ENCODE data around the gene HOXA11.

Gene HOXA11

GRCh38 chr7:27179030-27179429 is 6.0 kb downstream of the HOXA11 start:
- Histone ChIP-seq H2AK5ac (ENCODE audit: low read length) (no peak overlapping the region), H3K4me3 (ENCODE audit: low read depth, low read length) (no peak overlapping the region), H3K79me1 (ENCODE audit: low read length) (no peaks in the 10 kb centered on the region), H2AFZ (ENCODE audit: insufficient read depth, low read length, poor library complexity) (no peak overlapping the region), H4K91ac (ENCODE audit: low read depth, low read length) (no peak overlapping the region), H2BK12ac (ENCODE audit: low read length) (no peak overlapping the region), H2BK120ac (ENCODE audit: insufficient read depth, low read length, poor library complexity) (no peak overlapping the region), H4K12ac (ENCODE audit: low read depth, low read length) (no peak overlapping the region), H3K9ac (ENCODE audit: low read length) (no peak overlapping the region), H4K8ac (ENCODE audit: low read depth, low read length) (no peak overlapping the region), H3K79me2 (ENCODE audit: control insufficient read depth, insufficient read depth, low read length, poor library complexity) (no peaks in the 10 kb centered on the region), H3K4ac (ENCODE audit: low read depth, low read length) (no peak overlapping the region), H3K27ac (ENCODE audit: low read depth, low read length) (no peak overlapping the region), H3K4me1 (ENCODE audit: control insufficient read depth in 1 of 2, insufficient read depth in 2 of 2, low read length in 2 of 2) (peaks cover 9 to 12% of the 10 kb centered on the region in 2 experiments), H3K4me2 (ENCODE audit: low read length) (no peak overlapping the region), H3K36me3 (ENCODE audit: control insufficient read depth in 1 of 2, insufficient read depth in 2 of 2, low read length in 2 of 2) (no peaks in the 10 kb centered on the region), H3K18ac (ENCODE audit: low read length) (no peak overlapping the region), H3K9me3 (ENCODE audit: insufficient read depth, low read depth, low read length) (peaks cover 30% of the 10 kb centered on the region), H3K23ac (ENCODE audit: low read length) (no peak overlapping the region), H3K27me3 (ENCODE audit: insufficient read depth, low read length) (peaks cover 87% of the 10 kb centered on the region), H2BK5ac (ENCODE audit: low read depth, low read length, poor library complexity) (no peak overlapping the region), H3K14ac (ENCODE audit: low read length) (no peak overlapping the region)
- WGBS (ENCODE audit: extremely low coverage, insufficient coverage, insufficient read length): no CpG with 5 or more reads among the region's 14 CpGs
- DNase-seq: no peak

GRCh38 chr7:27178366-27178765 is 6.7 kb downstream of the HOXA11 start:
- Histone ChIP-seq H2AFZ (ENCODE audit: insufficient read depth, low read length, poor library complexity) (no peak overlapping the region), H4K91ac (ENCODE audit: low read depth, low read length) (no peak overlapping the region), H3K4ac (ENCODE audit: low read depth, low read length) (no peak overlapping the region), H4K12ac (ENCODE audit: low read depth, low read length) (no peak overlapping the region), H2BK12ac (ENCODE audit: low read length) (no peak overlapping the region), H3K36me3 (ENCODE audit: control insufficient read depth in 1 of 2, insufficient read depth in 2 of 2, low read length in 2 of 2) (no peaks in the 10 kb centered on the region), H3K4me3 (ENCODE audit: low read depth, low read length) (no peak overlapping the region), H3K9ac (ENCODE audit: low read length) (no peak overlapping the region), H3K18ac (ENCODE audit: low read length) (no peak overlapping the region), H3K4me1 (ENCODE audit: control insufficient read depth in 1 of 2, insufficient read depth in 2 of 2, low read length in 2 of 2) (peaks cover 11 to 16% of the 10 kb centered on the region in 2 experiments), H3K79me2 (ENCODE audit: control insufficient read depth, insufficient read depth, low read length, poor library complexity) (no peaks in the 10 kb centered on the region), H3K27ac (ENCODE audit: low read depth, low read length) (no peak overlapping the region), H3K14ac (ENCODE audit: low read length) (no peak overlapping the region), H4K8ac (ENCODE audit: low read depth, low read length) (no peak overlapping the region), H2BK5ac (ENCODE audit: low read depth, low read length, poor library complexity) (no peak overlapping the region), H3K27me3 (ENCODE audit: insufficient read depth, low read length) (peaks cover 88% of the 10 kb centered on the region), H2AK5ac (ENCODE audit: low read length) (no peak overlapping the region), H3K23ac (ENCODE audit: low read length) (no peak overlapping the region), H3K79me1 (ENCODE audit: low read length) (no peaks in the 10 kb centered on the region), H2BK120ac (ENCODE audit: insufficient read depth, low read length, poor library complexity) (no peak overlapping the region), H3K9me3 (ENCODE audit: insufficient read depth, low read depth, low read length) (peaks cover 36% of the 10 kb centered on the region), H3K4me2 (ENCODE audit: low read length) (no peak overlapping the region)
- WGBS (ENCODE audit: extremely low coverage, insufficient coverage, insufficient read length): no CpG with 5 or more reads among the region's 6 CpGs
- no peak for DNase-seq

DNA sequence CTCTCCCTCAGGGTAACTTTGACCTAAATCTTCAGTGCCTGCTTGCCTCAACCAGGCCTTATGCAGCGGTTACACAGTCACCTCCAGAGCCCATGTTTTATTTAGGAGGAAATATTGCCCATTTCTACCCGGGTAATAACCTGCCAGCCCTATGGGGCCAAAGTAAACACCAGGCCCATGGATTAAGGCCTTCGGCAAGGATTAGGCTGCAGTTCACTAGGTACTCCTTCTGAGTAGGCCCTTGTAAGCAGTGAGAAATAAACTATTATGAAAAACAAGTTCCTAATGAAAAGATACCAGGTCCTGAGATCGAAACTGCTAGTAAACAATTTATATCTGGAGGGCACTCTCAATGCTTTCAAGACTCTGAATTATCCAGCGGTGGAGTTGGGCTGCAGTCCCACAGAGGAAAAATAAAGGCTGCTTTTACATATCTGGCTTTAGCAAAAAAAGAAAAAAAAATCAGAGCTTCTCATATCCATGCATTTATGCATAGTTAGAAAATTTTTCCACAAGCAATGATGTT is 7.2 kb downstream of the HOXA11 start:
- no CpG with 5 or more reads among the region's 5 CpGs for WGBS (ENCODE audit: extremely low coverage, insufficient coverage, insufficient read length)

DNA sequence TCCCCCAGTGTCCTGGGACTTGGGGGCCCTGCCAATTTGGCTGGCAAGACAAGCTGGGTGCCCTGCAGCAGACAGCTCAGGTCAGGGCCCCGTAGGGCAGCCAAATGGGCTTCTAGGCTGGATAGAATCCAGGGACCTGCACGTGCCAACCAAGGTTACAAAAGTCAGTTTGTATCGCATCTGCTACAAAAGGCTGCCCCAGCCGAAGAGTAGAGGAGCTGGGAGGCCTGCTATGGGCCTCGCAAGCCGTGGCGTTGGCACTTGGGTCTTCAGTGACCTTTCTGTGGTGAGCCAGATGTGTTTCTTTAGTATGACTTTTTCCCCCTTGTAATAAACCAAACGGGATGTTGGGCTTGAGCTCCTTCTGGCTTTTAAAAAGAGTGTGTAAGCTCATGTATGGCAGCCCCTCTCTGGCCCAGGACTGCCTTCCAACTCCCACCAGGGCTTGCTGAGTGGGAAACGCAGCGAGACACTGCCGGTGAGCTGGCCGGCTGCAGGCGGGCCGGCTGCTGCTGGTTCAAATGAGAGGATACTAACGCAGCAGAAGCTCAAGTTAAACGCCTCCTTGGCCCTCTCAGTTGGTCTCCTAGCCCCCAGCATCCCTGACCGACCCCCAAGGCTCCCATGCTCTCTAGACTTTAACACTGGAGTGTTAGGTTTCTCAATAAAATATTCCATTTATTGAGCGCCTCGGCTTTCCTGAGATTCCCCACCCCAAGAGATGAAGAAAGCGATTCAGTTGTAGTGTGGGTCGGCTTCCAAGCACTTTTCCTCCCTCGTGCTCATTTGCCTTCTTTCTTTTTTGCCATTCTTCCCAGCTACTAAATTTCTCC is 7.9 kb downstream of the HOXA11 start:
- no peak overlapping the region for H3K4ac ChIP-seq (ENCODE audit: low read depth, low read length)
- DNase-seq: no peak
- H3K18ac ChIP-seq (ENCODE audit: low read length): no peak overlapping the region
- no peak overlapping the region for H3K23ac ChIP-seq (ENCODE audit: low read length)
- H3K14ac ChIP-seq (ENCODE audit: low read length): no peak overlapping the region
- peaks cover 7 to 14% of the 10 kb centered on the region in 2 experiments for H3K4me1 ChIP-seq (ENCODE audit: control insufficient read depth in 1 of 2, insufficient read depth in 2 of 2, low read length in 2 of 2)
- H2BK120ac ChIP-seq (ENCODE audit: insufficient read depth, low read length, poor library complexity): no peak overlapping the region
- H4K12ac ChIP-seq (ENCODE audit: low read depth, low read length): no peak overlapping the region
- peaks cover 46% of the 10 kb centered on the region for H3K9me3 ChIP-seq (ENCODE audit: insufficient read depth, low read depth, low read length)
- H4K91ac ChIP-seq (ENCODE audit: low read depth, low read length): no peak overlapping the region
- no peak overlapping the region for H2BK12ac ChIP-seq (ENCODE audit: low read length)
- H3K79me2 ChIP-seq (ENCODE audit: control insufficient read depth, insufficient read depth, low read length, poor library complexity): no peaks in the 10 kb centered on the region
- no peaks in the 10 kb centered on the region for H3K36me3 ChIP-seq (ENCODE audit: control insufficient read depth in 1 of 2, insufficient read depth in 2 of 2, low read length in 2 of 2)
- H2AK5ac ChIP-seq (ENCODE audit: low read length): no peak overlapping the region
- no peak overlapping the region for H3K9ac ChIP-seq (ENCODE audit: low read length)
- peaks cover 88% of the 10 kb centered on the region for H3K27me3 ChIP-seq (ENCODE audit: insufficient read depth, low read length)
- no peak overlapping the region for H3K4me2 ChIP-seq (ENCODE audit: low read length)
- H3K79me1 ChIP-seq (ENCODE audit: low read length): no peaks in the 10 kb centered on the region
- H3K4me3 ChIP-seq (ENCODE audit: low read depth, low read length): no peak overlapping the region
- no peak overlapping the region for H2BK5ac ChIP-seq (ENCODE audit: low read depth, low read length, poor library complexity)
- H4K8ac ChIP-seq (ENCODE audit: low read depth, low read length): no peak overlapping the region
- H2AFZ ChIP-seq (ENCODE audit: insufficient read depth, low read length, poor library complexity): no peak overlapping the region
- no peak overlapping the region for H3K27ac ChIP-seq (ENCODE audit: low read depth, low read length)
- no CpG with 5 or more reads among the region's 22 CpGs for WGBS (ENCODE audit: extremely low coverage, insufficient coverage, insufficient read length)

More for the DNA sequence above, 7.2 kb downstream of the HOXA11 start:
- Histone ChIP-seq H4K12ac (ENCODE audit: low read depth, low read length) (no peak overlapping the region), H3K9me3 (ENCODE audit: insufficient read depth, low read depth, low read length) (peaks cover 40% of the 10 kb centered on the region), H3K18ac (ENCODE audit: low read length) (no peak overlapping the region), H3K9ac (ENCODE audit: low read length) (no peak overlapping the region), H3K4me1 (ENCODE audit: control insufficient read depth in 1 of 2, insufficient read depth in 2 of 2, low read length in 2 of 2) (peaks cover 7 to 18% of the 10 kb centered on the region in 2 experiments), H2AK5ac (ENCODE audit: low read length) (no peak overlapping the region), H3K36me3 (ENCODE audit: control insufficient read depth in 1 of 2, insufficient read depth in 2 of 2, low read length in 2 of 2) (no peaks in the 10 kb centered on the region), H3K27ac (ENCODE audit: low read depth, low read length) (no peak overlapping the region), H3K14ac (ENCODE audit: low read length) (no peak overlapping the region), H3K79me2 (ENCODE audit: control insufficient read depth, insufficient read depth, low read length, poor library complexity) (no peaks in the 10 kb centered on the region), H2BK5ac (ENCODE audit: low read depth, low read length, poor library complexity) (no peak overlapping the region), H3K27me3 (ENCODE audit: insufficient read depth, low read length) (peaks cover 88% of the 10 kb centered on the region), H2AFZ (ENCODE audit: insufficient read depth, low read length, poor library complexity) (no peak overlapping the region), H3K23ac (ENCODE audit: low read length) (no peak overlapping the region), H4K91ac (ENCODE audit: low read depth, low read length) (no peak overlapping the region), H3K4me3 (ENCODE audit: low read depth, low read length) (no peak overlapping the region), H2BK120ac (ENCODE audit: insufficient read depth, low read length, poor library complexity) (no peak overlapping the region), H4K8ac (ENCODE audit: low read depth, low read length) (no peak overlapping the region), H2BK12ac (ENCODE audit: low read length) (no peak overlapping the region), H3K4ac (ENCODE audit: low read depth, low read length) (no peak overlapping the region), H3K4me2 (ENCODE audit: low read length) (no peak overlapping the region), H3K79me1 (ENCODE audit: low read length) (no peaks in the 10 kb centered on the region)
- DNase-seq: no peak

Measured in trophoblast cell (in vitro differentiated cells and primary cell).